HG03045 (cell line): Measurements from ENCODE around the gene CUL4B.
"Not testable (repeated sequence)": the region's sequence is repeated elsewhere in the genome, so short reads cannot be mapped to it uniquely, and the experiment has no call there.

ENCODE experiments used
- ATAC-seq: cut with Tn5 transposase; IDR thresholded peaks from one replicate; pipeline ENCODE4 v1.9.1; 2021; ENCODE audit warnings: mild to moderate bottlenecking, moderate library complexity; ENCODE audit not compliant: unreplicated experiment

CUL4B gene

DNA sequence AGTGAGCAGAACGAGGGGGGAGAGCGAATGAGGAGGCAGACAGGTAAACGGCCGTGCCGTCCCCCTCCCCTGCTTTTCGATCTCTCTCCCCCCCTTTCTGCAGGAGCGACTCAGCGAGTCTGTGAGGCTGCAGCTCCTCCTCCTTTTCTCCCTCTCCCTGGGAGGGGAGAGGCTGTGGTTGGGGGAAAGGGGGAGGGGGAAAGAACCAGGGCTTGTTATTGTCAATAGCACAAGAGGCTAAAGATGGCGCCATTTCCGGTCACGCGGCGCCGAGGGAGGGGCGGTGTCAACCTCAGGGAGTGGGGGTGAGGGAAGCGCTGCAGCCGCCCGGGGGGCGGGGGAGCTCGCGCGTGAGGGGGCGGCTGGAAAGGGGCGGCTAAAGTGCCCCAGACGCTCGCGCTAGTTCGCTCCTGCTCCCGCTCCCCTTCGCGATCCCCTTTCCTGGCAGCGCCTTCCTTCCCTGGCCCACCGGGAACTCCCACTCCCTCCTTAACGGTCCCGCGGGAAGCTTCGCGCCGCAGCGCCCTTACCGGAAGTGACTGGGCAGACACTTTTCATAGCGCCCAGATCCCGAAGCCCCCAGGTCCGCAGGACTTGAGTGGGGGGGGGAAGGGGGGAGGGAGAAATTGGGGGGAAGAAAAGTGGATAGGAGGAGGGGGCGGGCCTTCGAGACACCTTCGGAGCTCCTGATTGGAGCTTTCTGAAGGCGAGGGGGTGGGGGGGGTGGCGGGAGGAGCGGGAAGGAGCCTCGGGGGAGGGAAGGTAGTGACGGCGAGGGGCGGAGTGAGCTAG lies at the start of gene CUL4B:
CUL4B (minus strand) TSS at position 121 of the 792 bp plus-strand sequence. CDS start 324 bp downstream, outside the sequence.
- ATAC-seq = peak; percentile 90

DNA sequence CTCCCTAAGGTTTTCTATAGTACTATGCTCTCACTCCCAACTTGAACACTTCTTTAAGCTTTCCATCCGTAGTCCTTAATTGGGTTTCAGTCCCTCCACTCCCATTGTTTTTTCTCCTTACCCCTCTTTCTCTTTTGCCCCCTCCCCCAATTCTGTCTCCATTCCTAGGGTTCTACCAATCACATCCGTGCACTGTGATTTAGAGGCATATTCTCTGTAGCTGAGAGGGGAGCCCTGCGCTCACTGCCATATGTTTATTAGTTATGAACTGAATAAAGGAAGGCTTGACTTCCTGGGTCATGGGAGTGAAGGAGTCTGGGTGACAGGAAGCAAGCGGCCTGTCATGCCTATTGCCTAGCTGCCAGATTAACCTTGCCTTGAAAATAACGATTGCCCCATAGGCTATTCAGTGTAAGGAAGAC lies 43.6 kb upstream of the CUL4B start:
- ATAC-seq = peak; percentile 55

DNA sequence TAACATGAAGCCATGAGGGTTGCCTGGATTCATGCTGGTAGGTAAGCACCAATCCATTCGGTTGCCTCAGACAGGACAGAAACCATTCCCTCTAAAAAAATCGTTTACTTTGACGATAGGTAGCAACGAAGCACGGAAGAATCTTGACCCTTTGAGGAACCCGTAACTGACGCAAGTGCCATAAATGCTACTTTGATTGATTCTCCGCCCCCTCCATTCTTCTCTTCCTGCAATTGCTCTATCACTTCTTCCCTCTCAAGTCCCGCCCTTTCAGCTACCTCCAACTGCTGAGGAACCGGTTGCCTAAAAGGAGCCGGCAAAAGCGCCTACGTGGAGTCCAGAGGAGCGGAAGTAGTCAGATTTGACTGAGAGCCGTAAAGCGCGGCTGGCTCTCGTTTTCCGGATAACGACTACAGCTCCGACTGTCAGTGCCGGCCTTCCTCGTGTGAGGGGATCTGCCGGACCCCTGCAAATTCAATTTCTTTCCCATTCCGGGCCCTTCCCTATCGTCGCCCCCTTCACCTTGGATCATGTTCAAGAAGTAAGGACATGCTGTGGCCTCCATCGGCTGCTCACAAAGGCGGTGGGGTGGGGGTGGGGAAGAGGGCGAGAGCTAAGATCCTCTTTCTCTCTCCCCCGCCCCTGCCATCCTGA lies 43.1 kb upstream of the CUL4B start, which contains the start of gene MCTS1:
MCTS1 (plus strand) TSS at position 395 of the 654 bp plus-strand sequence; CDS start at position 531, 136 bp downstream.
- peak; percentile 91 for ATAC-seq

DNA sequence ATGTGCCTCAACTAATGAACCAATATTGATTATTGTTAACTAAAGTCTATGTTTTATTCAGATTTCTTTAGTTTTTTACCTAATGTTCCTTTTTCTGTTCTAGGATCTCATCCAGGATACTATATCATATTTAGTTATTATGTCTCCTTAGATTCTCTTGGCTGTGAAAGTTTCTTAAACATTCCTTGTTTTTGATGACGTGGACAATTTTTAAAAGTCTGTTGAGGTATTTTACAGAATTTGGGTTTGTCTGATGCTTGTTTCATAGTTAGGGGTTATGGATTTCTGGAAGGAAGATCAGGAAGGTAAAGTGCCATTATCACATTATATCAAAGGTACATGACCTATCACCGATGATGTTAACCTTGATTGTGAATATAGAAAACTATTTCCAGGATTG lies 24.9 kb upstream of the CUL4B start:
- no peak for ATAC-seq

DNA sequence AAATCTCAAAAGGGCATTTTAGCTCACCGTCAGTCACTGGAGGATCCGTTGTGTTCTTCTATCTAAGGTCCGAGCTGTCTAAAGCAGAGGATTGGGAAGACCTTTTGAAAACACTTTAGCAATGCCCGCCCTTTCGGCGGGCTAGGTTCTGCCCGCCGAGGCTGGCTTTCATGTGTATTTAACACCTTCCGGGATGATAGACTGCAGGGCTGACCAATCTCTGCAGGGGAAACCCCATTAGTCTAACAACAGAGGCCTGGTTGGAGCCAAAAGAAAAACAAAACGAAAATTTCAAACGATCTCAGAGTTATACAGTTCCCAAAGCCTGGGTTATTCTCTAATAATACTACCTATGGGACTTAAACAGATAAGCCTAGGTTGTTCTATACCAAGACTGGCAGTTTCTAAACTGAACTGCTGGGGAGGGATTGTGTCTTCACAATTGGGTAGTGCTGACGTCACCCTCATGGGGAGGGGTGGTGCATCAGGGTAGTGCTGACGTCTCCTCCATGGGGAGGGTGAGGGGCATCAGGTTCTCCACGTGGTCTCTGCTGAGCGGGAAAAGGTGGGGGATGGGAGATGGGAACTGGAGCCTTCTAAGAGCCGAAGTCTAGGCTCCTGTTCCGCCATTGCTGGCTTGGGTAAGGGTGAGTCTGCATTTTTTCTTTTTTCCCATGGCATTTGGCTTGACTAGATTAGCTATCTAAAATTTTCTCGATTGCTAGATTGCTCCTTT lies 14.8 kb upstream of the CUL4B start:
- ATAC-seq = no peak

DNA sequence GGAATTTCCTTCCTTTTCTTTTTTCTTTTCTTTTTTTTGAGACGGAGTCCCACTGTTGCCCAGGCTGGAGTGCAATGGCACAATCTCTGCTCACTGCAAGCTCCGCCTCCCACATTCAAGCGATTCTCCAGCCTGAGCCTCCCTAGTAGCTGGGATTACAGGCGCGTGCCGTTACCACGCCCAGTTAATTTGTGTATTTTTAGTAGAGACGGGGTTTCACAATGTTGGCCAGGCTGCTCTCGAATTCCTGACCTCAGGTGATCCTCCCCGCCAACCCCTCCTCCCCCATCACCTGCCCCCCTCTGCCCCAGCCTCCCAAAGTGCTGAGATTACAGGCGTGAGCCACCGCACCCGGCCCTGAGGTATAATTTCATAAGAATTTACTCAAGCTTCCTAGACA lies 13.0 kb upstream of the CUL4B start:
- ATAC-seq = not testable (repeated sequence)

DNA sequence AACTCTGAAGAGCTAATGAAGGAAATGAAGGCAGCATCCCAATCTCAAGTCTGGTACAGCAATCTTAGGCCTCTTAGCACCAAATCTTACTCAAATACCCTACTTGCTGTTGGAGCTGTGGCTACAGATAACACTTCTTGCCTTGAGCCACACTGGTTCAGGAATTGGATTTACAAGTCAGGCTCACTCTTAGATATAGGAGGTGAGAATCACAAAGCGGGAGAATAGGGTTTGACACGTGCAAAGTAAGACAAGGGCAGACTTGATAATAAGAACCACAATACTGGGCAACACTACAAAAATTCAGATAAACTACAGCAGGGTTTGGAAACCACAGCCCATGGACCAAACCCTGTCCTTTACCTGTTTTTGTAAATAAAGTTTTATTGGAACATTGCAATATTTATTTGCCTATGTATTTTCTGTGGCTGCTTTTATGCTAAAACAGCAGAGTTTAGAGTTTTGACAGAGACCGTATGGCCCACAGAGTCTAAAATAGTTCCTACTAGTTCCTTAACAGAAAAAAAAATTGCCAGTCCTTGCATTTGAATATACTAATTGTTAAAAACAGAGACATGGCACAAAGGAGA lies 9.3 kb upstream of the CUL4B start:
- ATAC-seq = no peak

DNA sequence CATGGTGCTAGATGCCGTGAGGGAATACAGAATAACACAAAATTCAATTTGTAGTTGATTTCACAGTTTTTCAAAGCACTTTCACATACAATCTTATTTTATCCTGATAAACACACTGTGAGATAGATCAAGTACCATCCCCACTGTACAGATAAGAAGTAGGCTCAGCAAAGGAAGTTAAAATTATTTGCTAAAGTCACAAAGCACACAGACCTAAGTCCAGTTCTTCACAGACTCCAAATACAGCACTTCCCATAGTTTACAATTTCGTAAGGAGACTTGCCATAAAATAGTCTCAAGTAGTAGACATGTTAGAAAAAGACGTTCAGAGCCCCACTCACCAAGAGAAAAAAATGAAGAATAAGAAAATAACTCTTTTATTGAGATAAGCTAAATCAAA lies 7.8 kb upstream of the CUL4B start:
- no peak for ATAC-seq

DNA sequence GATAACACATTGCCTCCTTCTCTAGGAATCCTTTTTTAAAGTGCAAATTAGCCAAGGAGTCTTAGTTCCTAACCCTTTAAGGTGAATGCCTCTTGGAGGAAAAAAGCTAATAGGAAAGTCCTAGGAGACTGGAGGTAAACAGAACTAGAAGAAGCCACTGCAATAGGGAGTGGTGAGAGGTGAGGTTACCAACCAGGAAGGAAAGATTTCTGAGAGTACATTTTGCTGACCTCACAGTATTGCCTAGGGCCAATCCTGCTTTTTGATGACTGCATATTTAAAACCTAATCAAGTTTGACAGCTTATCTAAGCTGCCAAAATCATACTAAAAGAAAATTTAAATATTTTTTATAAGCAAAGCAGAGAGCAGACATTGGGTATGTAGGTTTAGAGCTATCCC lies 7.3 kb upstream of the CUL4B start:
- no peak for ATAC-seq

DNA sequence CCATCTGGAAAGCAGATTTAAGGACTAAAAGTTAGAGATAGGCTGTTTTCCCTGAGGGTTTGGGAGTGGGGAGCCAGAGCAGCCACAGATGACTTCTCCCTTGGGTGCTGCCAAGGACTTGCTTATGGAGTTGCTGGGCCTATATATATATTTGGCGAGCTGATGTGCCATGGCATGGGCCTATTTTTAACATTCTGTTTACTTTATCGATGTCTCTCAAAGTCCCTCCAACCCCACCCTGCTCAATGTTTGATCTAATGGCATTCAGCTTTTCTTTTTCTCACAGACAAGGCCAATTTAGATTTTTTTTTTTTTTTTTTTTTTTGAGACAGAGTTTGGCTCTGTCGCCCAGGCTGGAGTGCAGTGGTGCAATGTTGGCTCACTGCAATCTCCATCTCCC lies 6.1 kb upstream of the CUL4B start:
- ATAC-seq = no peak

DNA sequence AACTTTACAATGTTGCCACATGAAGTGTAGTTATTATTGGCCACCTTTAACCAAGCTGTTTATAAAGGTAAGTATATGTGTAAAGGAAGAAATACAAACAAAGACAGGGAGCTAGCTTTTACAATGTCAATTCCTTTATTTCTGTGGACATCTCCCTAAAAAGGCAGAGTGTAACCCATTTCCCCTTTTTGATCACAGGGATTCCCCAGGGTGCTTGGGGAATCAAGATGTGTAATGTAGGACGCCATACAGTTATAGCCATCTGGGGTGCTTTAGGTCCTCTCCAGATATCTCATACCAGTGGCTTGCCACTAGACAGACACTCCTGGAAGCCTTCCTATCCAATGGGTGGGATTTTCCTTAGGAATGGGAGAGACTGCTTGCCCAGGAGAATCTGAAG lies 4.2 kb upstream of the CUL4B start:
- ATAC-seq = no peak

DNA sequence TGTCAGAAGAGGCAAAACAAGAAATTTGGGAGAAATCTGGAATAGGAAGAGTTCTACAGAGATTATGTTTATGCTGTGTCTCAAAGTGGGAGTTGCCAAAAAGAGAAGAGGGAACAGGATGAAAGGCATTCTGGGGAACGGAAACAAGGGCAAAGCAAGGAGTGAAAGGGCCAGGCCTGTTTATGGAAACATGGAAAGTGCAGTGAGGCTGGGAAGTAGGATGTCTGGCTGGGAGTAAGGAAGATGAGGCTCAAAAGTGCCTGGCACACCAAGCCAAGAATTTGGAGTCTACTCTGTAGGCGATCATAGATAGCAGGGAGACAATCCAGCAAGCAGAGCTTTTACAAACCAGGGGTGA lies 1.8 kb upstream of the CUL4B start:
- no peak for ATAC-seq

DNA sequence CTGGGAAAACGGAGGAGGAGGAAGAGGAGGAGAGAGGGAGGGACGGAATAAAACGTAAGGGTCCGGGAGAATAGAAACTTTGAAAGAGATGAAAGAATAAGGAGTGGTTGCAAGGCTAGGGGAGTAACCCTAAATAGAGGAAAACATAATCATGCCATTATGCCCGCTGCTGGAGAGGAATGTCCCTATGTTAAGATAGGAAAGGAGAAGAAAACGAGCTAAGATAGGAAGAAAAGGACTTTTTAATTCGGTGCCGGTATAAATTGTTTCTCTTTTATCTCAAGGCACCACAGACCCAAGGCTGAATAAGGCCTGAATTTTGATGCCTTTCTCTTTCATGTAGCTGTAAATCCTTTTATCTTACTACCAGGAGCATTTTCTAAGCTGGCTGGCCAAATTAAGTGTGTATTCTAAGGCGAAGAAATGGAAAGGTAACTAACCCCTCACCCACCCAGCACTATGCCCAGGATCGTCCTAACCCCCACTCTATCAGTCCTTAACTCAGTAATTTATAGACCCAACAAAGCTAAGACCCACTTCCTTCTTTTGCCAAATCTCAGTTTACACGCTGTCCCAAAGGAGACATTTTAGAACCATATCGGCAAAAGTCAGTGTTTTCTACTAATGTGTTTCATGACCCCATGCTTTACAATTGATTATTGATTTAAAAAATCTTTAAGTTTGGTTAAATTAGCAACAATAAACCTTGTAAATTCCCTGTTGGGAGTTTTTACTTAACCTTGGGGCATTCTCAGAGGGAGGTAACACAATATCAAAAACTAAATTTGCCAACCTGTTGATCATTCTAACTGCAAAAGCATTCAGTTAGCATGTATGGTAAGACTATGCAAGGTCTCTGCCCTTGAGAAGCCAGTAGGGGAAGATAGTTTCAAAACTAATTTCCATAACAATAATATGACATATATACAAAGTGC lies 1.1 kb upstream of the CUL4B start:
- ATAC-seq = no peak

DNA sequence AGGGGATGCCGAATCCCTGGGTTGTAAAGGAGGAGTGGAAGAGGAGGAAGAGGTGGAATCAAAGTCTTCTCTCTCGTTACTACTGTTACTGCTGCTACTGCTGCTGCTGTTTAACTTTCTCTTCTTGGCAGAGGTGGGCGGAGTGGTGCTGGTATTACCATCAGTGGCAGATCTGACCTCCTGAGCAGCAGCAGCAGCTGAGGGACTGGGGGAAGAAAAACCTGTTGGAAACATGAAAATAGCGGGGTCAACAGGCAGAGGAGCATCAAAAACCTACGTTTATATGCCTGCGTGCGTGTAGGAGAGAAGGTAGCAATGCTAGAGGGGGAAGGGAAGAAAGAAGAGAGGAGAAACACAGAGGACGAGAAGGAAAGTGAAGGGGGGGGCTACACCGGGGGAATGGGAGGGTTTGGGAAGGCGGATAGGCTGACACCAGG lies 339 bp downstream of the CUL4B start:
- ATAC-seq = peak; percentile 45

DNA sequence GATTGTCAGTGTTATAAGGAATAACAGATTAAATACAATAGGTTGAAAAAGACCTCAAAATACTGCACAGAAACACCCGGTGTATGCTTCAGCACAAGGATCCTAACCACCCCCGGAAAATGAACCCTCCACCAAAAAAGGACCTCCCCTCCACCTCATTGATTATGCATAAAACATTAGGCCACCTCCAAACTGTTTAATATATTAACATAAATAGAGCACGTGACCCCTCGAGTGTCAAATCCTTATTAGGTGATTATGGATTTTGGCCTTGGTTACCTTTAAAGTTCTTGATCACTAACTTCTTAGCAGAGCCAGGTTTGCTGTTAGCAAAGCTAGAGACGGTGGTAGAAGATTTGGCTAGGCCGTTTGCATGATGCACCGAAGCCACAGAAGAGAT lies 958 bp downstream of the CUL4B start:
- no peak for ATAC-seq

DNA sequence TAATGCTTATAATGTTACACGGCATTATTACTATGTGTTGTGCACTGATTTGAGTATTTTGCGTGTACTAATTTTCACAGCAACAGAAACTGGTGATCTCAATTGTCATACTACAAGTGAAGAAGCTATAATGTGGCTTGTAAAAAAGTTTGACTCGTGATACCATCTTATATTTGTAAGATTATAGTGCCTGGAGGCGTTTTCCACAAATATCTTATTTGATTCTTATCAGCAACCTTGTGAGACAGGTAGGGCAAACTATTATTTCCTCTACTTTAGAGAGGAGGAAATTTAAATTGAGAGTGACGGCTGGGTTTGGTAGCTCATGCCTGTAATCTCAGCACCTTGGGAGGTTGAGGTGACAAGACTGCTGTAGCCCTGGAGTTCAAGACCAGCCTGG lies 4.5 kb downstream of the CUL4B start:
- no peak for ATAC-seq

DNA sequence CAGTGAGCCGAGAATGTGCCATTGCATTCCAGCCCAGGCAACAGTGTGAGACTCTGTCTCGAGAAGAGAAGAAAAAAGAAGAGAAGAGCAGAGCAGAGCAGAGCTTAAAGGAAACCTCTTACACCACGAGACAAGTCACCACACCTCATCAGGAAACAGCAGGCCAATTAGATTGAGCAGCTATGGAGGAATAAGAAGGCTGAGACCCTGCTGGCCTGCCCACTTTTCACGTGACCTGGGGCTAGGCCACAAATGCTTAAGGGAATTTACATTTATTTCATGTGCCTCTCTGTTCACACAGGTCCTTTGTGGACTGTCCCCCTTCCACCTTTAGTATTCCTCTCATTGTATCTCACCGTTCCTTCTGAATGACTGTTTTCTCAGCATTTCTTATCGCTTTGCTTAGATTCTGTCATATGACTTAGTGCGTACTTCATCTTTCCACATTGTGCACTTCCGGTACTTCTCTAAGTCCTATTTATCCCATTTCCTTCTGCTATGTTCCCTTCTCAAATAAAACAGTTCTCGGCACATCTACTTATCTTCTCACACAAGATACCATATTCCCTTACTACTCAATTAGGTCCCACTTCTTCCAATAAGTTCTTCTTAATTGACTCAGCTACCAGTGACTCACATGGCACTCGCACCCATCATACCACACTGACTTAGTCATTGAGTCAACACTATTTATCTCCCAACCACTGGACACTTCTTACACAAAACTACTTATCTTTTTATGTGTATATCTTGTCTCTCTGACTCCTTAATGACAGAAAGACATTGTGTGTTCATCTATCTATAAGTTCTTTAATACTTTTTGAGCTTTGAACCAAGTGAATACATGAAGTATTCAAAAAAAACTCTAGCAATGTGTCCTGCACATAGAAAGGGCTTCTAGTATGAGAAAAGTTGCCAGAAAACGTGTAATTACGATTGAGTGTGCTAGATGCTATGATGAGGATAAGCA lies 11.0 kb downstream of the CUL4B start:
- ATAC-seq = no peak

DNA sequence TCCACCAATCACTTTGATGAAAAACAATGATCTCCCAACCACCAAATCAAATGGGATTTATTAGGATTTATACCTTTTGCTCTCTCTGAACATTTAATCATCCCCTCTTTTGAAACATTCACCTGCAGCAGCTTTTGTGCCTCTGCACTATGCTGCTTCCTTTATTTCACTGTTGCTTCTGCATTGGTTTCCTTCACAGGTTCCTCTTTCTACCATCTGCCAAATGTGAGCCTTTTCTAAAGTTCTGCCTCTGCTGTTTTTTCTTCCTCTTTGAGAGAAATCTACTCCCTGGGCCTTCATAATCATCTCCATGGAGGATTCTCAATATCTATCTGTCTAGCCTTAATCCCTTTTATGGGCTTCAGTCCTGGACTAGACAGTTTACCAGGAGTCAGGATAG lies 24.7 kb downstream of the CUL4B start:
- ATAC-seq = no peak
